ENCODE measurements around the gene SLC15A1. TPM values are rescaled to one million over a fixed set of nuclear protein-coding genes. Genes with fewer than 3 reads are reported as not detected.

SLC15A1 gene
- total RNA-seq, 1 donor from 2014 or later = not detected

- Mint-ChIP-seq H3K27ac (ENCODE audit: unreplicated experiment) (no peak overlapping the region), H3K36me3 (ENCODE audit: low read depth) (no peaks in the 10 kb centered on the region), H3K4me1 (ENCODE audit: low read depth) (peaks cover 4% of the 10 kb centered on the region), H3K27me3 (ENCODE audit: low read depth) (peaks cover 2% of the 10 kb centered on the region), H3K9me3 (ENCODE audit: low read depth) (no peaks in the 10 kb centered on the region), H3K4me3 (ENCODE audit: unreplicated experiment) (no peak overlapping the region)
- no peak for TF ChIP-seq CTCF (IDR thresholded peaks at IDR 0.05)
- DNase-seq (ENCODE audit: low spot score) = no peak
Measured at GRCh38 chr13:98651744-98652143, 100.7 kb downstream of the SLC15A1 start.

- Mint-ChIP-seq H3K4me3 (ENCODE audit: unreplicated experiment) (no peak overlapping the region), H3K4me1 (ENCODE audit: low read depth) (peaks cover 4% of the 10 kb centered on the region), H3K9me3 (ENCODE audit: low read depth) (no peaks in the 10 kb centered on the region), H3K27me3 (ENCODE audit: low read depth) (peaks cover 2% of the 10 kb centered on the region), H3K27ac (ENCODE audit: unreplicated experiment) (no peak overlapping the region), H3K36me3 (ENCODE audit: low read depth) (no peaks in the 10 kb centered on the region)
- no peak for TF ChIP-seq CTCF (IDR thresholded peaks at IDR 0.05)
- no peak for DNase-seq (ENCODE audit: low spot score)
Measured at GRCh38 chr13:98650396-98651107, 101.9 kb downstream of the SLC15A1 start.

GRCh38 chr13:98649861-98650260, 102.6 kb downstream of the SLC15A1 start:
- H3K27ac Mint-ChIP-seq (ENCODE audit: unreplicated experiment) = no peak overlapping the region
- no peak for TF ChIP-seq CTCF (IDR thresholded peaks at IDR 0.05)
- H3K27me3 Mint-ChIP-seq (ENCODE audit: low read depth) = peaks cover 2% of the 10 kb centered on the region
- H3K4me3 Mint-ChIP-seq (ENCODE audit: unreplicated experiment) = no peak overlapping the region
- peaks cover 4% of the 10 kb centered on the region for H3K4me1 Mint-ChIP-seq (ENCODE audit: low read depth)
- H3K36me3 Mint-ChIP-seq (ENCODE audit: low read depth) = no peaks in the 10 kb centered on the region
- no peaks in the 10 kb centered on the region for H3K9me3 Mint-ChIP-seq (ENCODE audit: low read depth)
- no peak for DNase-seq (ENCODE audit: low spot score)

GRCh38 chr13:98648686-98649085, 103.8 kb downstream of the SLC15A1 start:
- Mint-ChIP-seq H3K9me3 (ENCODE audit: low read depth) (no peaks in the 10 kb centered on the region), H3K4me1 (ENCODE audit: low read depth) (peaks cover 4% of the 10 kb centered on the region), H3K27me3 (ENCODE audit: low read depth) (no peaks in the 10 kb centered on the region), H3K36me3 (ENCODE audit: low read depth) (no peaks in the 10 kb centered on the region), H3K4me3 (ENCODE audit: unreplicated experiment) (no peak overlapping the region), H3K27ac (ENCODE audit: unreplicated experiment) (no peak overlapping the region)
- TF ChIP-seq CTCF (IDR thresholded peaks at IDR 0.05) = no peak
- DNase-seq (ENCODE audit: low spot score) = no peak

GRCh38 chr13:98648141-98648540, 104.3 kb downstream of the SLC15A1 start:
- Mint-ChIP-seq H3K9me3 (ENCODE audit: low read depth) (no peaks in the 10 kb centered on the region), H3K4me1 (ENCODE audit: low read depth) (no peaks in the 10 kb centered on the region), H3K4me3 (ENCODE audit: unreplicated experiment) (no peak overlapping the region), H3K27ac (ENCODE audit: unreplicated experiment) (no peak overlapping the region), H3K36me3 (ENCODE audit: low read depth) (no peaks in the 10 kb centered on the region), H3K27me3 (ENCODE audit: low read depth) (no peaks in the 10 kb centered on the region)
- DNase-seq (ENCODE audit: low spot score) = no peak
- no peak for TF ChIP-seq CTCF (IDR thresholded peaks at IDR 0.05)

Measured in chondrocyte (in vitro differentiated cells).